GM23338 (cell line): ENCODE data around the gene SNRPB2. TPM values are rescaled to one million over a fixed set of nuclear protein-coding genes. Genes with fewer than 3 reads are reported as not detected.

ENCODE experiments used
- ATAC-seq: fragments of 200-7000 bp; cut with Tn5 transposase; 3 replicates; pipeline ENCODE4 v1.9.1; 2020
- DNase-seq: peaks from one replicate; pipeline ENCODE4 v3.0.0-alpha.2; 2015; ENCODE audit warnings: low spot score
- H2AFZ ChIP-seq: fragments of 200-600 bp; sonication (generic); 2 replicates; pipeline ENCODE4 v1.8.0; 2016; ENCODE audit warnings: antibody characterized with exemption, mild to moderate bottlenecking, moderate library complexity
- H3F3A ChIP-seq: fragments of 200-600 bp; sonication (generic); replicated peaks from 2 replicates; pipeline ENCODE4 v1.8.0; 2017; ENCODE audit warnings: antibody characterized with exemption, mixed run types, low read depth
- H3K27ac ChIP-seq: fragments of 200-600 bp; sonication (generic); 2 replicates; pipeline ENCODE4 v1.6.1; 2016; ENCODE audit warnings: low read depth
- H3K27me3 ChIP-seq: fragments of 200-600 bp; sonication (generic); 2 replicates; pipeline ENCODE4 v1.8.0; 2016; ENCODE audit warnings: mild to moderate bottlenecking, mixed run types, moderate library complexity; ENCODE audit not compliant: insufficient read depth
- H3K36me3 ChIP-seq: fragments of 200-600 bp; sonication (generic); 2 replicates; pipeline ENCODE4 v1.8.0; 2016; ENCODE audit warnings: mild to moderate bottlenecking; ENCODE audit not compliant: insufficient read depth
- H3K4me1 ChIP-seq: fragments of 200-600 bp; sonication (generic); 2 replicates; pipeline ENCODE4 v1.8.0; 2016; ENCODE audit warnings: mild to moderate bottlenecking, moderate library complexity; ENCODE audit not compliant: insufficient read depth
- H3K4me2 ChIP-seq: fragments of 200-600 bp; sonication (generic); 2 replicates; pipeline ENCODE4 v1.7.1; 2017; ENCODE audit warnings: mixed run types
- H3K4me3 ChIP-seq: fragments of 200-600 bp; sonication (generic); 2 replicates; pipeline ENCODE4 v1.6.1; 2016; ENCODE audit warnings: mixed run types
- H3K79me2 ChIP-seq: fragments of 200-600 bp; sonication (generic); replicated peaks from 2 replicates; pipeline ENCODE4 v1.8.0; 2017; ENCODE audit warnings: mild to moderate bottlenecking; ENCODE audit not compliant: insufficient read depth
- H3K9me2 ChIP-seq: fragments of 200-600 bp; sonication (generic); 2 replicates; pipeline ENCODE4 v1.8.0; 2017; ENCODE audit not compliant: insufficient read depth
- H4K20me1 ChIP-seq: fragments of 200-600 bp; sonication (generic); replicated peaks from 2 replicates; pipeline ENCODE4 v1.8.0; 2017; ENCODE audit warnings: mild to moderate bottlenecking; ENCODE audit not compliant: insufficient read depth
- H3K27ac Mint-ChIP-seq: 2 replicates; pipeline ENCODE4 v1.8.0; 2020; ENCODE audit warnings: inconsistent platforms, mild to moderate bottlenecking, moderate library complexity, mixed read lengths
- H3K27me3 Mint-ChIP-seq: 3 replicates; pipeline ENCODE4 v1.8.0; 2022; ENCODE audit warnings: low read depth, mild to moderate bottlenecking, moderate library complexity, mixed read lengths, inconsistent platforms; ENCODE audit not compliant: insufficient read depth, poor library complexity
- H3K36me3 Mint-ChIP-seq: 3 replicates; pipeline ENCODE4 v1.8.0; 2021; ENCODE audit warnings: low read depth, mild to moderate bottlenecking, inconsistent platforms, moderate library complexity, mixed read lengths
- H3K4me1 Mint-ChIP-seq: 3 replicates; pipeline ENCODE4 v1.8.0; 2020; ENCODE audit warnings: mild to moderate bottlenecking, inconsistent platforms, mixed read lengths
- H3K4me3 Mint-ChIP-seq: 3 replicates; pipeline ENCODE4 v1.8.0; 2021; ENCODE audit warnings: moderate library complexity, mild to moderate bottlenecking, inconsistent platforms, mixed read lengths
- H3K9me3 Mint-ChIP-seq: 3 replicates; pipeline ENCODE4 v1.8.0; 2020; ENCODE audit warnings: moderate library complexity, mild to moderate bottlenecking, inconsistent platforms, mixed read lengths
- CREB1 ChIP-seq: fragments of 250-450 bp; sonication (Bioruptor Pico); IDR thresholded peaks from 2 replicates; pipeline ENCODE4 v1.5.0; 2020; ENCODE audit warnings: low read depth, mild to moderate bottlenecking, moderate library complexity
- EZH2 ChIP-seq: fragments of 200-600 bp; sonication (generic); IDR thresholded peaks from one replicate; pipeline ENCODE4 v1.8.0; 2017; ENCODE audit warnings: antibody characterized with exemption, mild to moderate bottlenecking, low read depth; ENCODE audit not compliant: unreplicated experiment
- EZH2phosphoT487 ChIP-seq: fragments of 200-600 bp; sonication (generic); IDR thresholded peaks from one replicate; pipeline ENCODE4 v1.8.1; 2018; ENCODE audit warnings: antibody characterized with exemption; ENCODE audit not compliant: unreplicated experiment
- JUNB ChIP-seq: IDR thresholded peaks from one replicate; pipeline ENCODE4 v1.6.1; 2016; ENCODE audit warnings: antibody characterized with exemption; ENCODE audit not compliant: unreplicated experiment
- NANOG ChIP-seq: IDR thresholded peaks from 2 replicates; pipeline ENCODE4 v1.6.1; 2016; ENCODE audit warnings: antibody characterized with exemption, borderline replicate concordance
- POLR2AphosphoS5 ChIP-seq: IDR thresholded peaks from 2 replicates; pipeline ENCODE4 v1.6.1; 2016; ENCODE audit warnings: antibody characterized with exemption, low read depth
- STAT1 ChIP-seq: IDR thresholded peaks from one replicate; pipeline ENCODE4 v1.6.1; 2016; ENCODE audit warnings: antibody characterized with exemption; ENCODE audit not compliant: unreplicated experiment
- ZNF114 ChIP-seq: fragments of 250-450 bp; sonication (Bioruptor Pico); IDR thresholded peaks from 2 replicates; pipeline ENCODE4 v1.5.0; 2020; ENCODE audit warnings: mild to moderate bottlenecking, moderate library complexity
- ZNF331 ChIP-seq: fragments of 250-450 bp; sonication (Bioruptor Pico); IDR thresholded peaks from 2 replicates; pipeline ENCODE4 v1.5.0; 2020; ENCODE audit warnings: low read depth, mild to moderate bottlenecking, moderate library complexity
- polyA plus RNA-seq: library from polyadenylated mRNA; unstranded; fragments of >200 nt; fragmentation: Nextera tagmentation; extraction: Ambion mirVana; gene quantifications from 2 replicates; pipeline ENCODE4 v1.2.1, GENCODE V29; 2016
- total RNA-seq: library from RNA; depleted of rRNA; stranded (reverse); fragments of >200 nt; shearing (Covaris generic); gene quantifications from 2 replicates; pipeline ENCODE4 v1.2.3, GENCODE V29; 2014
- TF ChIP-seq, protein P1 (sequence below): fragments of 250-450 bp; sonication (Bioruptor Pico); IDR thresholded peaks from 2 replicates; pipeline ENCODE4 v1.5.0; 2020; ENCODE audit warnings: mild to moderate bottlenecking, moderate library complexity
- TF ChIP-seq, protein P2 (sequence below): IDR thresholded peaks from one replicate; pipeline ENCODE4 v1.6.1; 2018; ENCODE audit warnings: antibody characterized with exemption; ENCODE audit not compliant: unreplicated experiment
- TF ChIP-seq, protein P3 (sequence below), 2 experiments: fragments of 200-600 bp in 1 of 2; sonication (generic) in 1 of 2; conservative IDR thresholded peaks; 2 replicates each; pipeline versions ENCODE4 v1.5.1 to v1.6.1; 2016 to 2017; ENCODE audit warnings: antibody characterized with exemption in 2 of 2, low read depth in 2 of 2, mild to moderate bottlenecking in 2 of 2, moderate library complexity in 1 of 2
- TF ChIP-seq, protein P4 (sequence below): IDR thresholded peaks from 2 replicates; pipeline ENCODE4 v1.6.1; 2016; ENCODE audit warnings: antibody characterized with exemption

Gene SNRPB2
- total and polyA plus RNA-seq, 2 experiments from 2014 or later: 94.9 to 377 TPM

DNA sequence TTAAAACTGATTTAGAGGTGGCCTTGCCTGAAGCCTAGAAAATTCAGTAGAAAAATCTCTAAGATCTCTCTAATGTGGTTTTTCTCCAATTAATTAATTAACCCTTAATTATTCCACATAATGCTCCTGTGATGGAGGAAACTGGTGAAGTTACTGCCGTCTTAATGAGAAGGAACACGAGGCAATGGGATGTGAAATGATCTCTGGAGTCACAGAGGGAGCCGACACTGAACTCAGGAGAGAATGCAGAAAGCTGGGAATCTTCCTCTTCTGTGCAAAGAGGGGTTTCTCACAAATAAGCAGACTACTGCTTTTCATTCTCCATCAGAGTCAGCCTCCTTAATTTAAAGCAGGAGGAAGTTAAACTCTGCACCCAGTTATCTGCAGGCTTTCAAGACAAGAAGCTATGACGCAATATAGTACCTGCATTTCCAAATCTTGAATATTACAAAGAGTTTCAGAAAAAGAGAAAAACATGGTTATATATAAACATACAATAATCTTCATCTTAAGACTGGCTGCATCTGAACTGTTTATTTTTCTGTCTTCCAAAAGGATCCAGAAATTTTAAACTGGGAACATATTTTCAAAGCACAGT, 18.1 kb upstream of the SNRPB2 start:
- peaks cover 23% of the 10 kb centered on the region for H3K4me1 Mint-ChIP-seq
- H3K36me3 ChIP-seq: no peaks in the 10 kb centered on the region
- peaks cover 14% of the 10 kb centered on the region for H3K9me3 Mint-ChIP-seq
- no peak overlapping the region for H3K27ac Mint-ChIP-seq
- no peaks in the 10 kb centered on the region for H3K27me3 Mint-ChIP-seq
- H3K36me3 Mint-ChIP-seq: peaks cover 3% of the 10 kb centered on the region; the same call in 2 of the 3 replicates
- H3K79me2 ChIP-seq: no peaks in the 10 kb centered on the region
- no peaks in the 10 kb centered on the region for H3K27me3 ChIP-seq
- no peaks in the 10 kb centered on the region for H3K9me2 ChIP-seq
- DNase-seq: no peak
- H4K20me1 ChIP-seq: no peaks in the 10 kb centered on the region
- H3K4me3 Mint-ChIP-seq: no peak overlapping the region
- peak overlapping the region; percentile 33; the same call in 1 of the 2 replicates for H2AFZ ChIP-seq
- no peak overlapping the region for H3K4me2 ChIP-seq
- peaks cover 10% of the 10 kb centered on the region for H3K4me1 ChIP-seq
- H3K27ac ChIP-seq: no peak overlapping the region
- ATAC-seq: no peak
- H3F3A ChIP-seq: no peaks in the 10 kb centered on the region
- H3K4me3 ChIP-seq: no peak overlapping the region
- TF ChIP-seq, protein P1, sequence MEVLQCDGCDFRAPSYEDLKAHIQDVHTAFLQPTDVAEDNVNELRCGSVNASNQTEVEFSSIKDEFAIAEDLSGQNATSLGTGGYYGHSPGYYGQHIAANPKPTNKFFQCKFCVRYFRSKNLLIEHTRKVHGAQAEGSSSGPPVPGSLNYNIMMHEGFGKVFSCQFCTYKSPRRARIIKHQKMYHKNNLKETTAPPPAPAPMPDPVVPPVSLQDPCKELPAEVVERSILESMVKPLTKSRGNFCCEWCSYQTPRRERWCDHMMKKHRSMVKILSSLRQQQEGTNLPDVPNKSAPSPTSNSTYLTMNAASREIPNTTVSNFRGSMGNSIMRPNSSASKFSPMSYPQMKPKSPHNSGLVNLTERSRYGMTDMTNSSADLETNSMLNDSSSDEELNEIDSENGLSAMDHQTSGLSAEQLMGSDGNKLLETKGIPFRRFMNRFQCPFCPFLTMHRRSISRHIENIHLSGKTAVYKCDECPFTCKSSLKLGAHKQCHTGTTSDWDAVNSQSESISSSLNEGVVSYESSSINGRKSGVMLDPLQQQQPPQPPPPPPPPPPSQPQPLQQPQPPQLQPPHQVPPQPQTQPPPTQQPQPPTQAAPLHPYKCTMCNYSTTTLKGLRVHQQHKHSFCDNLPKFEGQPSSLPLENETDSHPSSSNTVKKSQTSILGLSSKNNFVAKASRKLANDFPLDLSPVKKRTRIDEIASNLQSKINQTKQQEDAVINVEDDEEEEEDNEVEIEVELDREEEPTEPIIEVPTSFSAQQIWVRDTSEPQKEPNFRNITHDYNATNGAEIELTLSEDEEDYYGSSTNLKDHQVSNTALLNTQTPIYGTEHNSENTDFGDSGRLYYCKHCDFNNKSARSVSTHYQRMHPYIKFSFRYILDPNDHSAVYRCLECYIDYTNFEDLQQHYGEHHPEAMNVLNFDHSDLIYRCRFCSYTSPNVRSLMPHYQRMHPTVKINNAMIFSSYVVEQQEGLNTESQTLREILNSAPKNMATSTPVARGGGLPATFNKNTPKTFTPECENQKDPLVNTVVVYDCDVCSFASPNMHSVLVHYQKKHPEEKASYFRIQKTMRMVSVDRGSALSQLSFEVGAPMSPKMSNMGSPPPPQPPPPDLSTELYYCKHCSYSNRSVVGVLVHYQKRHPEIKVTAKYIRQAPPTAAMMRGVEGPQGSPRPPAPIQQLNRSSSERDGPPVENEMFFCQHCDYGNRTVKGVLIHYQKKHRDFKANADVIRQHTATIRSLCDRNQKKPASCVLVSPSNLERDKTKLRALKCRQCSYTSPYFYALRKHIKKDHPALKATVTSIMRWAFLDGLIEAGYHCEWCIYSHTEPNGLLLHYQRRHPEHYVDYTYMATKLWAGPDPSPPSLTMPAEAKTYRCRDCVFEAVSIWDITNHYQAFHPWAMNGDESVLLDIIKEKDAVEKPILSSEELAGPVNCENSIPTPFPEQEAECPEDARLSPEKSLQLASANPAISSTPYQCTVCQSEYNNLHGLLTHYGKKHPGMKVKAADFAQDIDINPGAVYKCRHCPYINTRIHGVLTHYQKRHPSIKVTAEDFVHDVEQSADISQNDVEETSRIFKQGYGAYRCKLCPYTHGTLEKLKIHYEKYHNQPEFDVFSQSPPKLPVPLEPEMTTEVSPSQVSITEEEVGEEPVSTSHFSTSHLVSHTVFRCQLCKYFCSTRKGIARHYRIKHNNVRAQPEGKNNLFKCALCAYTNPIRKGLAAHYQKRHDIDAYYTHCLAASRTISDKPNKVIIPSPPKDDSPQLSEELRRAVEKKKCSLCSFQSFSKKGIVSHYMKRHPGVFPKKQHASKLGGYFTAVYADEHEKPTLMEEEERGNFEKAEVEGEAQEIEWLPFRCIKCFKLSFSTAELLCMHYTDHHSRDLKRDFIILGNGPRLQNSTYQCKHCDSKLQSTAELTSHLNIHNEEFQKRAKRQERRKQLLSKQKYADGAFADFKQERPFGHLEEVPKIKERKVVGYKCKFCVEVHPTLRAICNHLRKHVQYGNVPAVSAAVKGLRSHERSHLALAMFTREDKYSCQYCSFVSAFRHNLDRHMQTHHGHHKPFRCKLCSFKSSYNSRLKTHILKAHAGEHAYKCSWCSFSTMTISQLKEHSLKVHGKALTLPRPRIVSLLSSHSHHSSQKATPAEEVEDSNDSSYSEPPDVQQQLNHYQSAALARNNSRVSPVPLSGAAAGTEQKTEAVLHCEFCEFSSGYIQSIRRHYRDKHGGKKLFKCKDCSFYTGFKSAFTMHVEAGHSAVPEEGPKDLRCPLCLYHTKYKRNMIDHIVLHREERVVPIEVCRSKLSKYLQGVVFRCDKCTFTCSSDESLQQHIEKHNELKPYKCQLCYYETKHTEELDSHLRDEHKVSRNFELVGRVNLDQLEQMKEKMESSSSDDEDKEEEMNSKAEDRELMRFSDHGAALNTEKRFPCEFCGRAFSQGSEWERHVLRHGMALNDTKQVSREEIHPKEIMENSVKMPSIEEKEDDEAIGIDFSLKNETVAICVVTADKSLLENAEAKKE (CRISPR knock-in tag): no peak
- TF ChIP-seq, protein P2, sequence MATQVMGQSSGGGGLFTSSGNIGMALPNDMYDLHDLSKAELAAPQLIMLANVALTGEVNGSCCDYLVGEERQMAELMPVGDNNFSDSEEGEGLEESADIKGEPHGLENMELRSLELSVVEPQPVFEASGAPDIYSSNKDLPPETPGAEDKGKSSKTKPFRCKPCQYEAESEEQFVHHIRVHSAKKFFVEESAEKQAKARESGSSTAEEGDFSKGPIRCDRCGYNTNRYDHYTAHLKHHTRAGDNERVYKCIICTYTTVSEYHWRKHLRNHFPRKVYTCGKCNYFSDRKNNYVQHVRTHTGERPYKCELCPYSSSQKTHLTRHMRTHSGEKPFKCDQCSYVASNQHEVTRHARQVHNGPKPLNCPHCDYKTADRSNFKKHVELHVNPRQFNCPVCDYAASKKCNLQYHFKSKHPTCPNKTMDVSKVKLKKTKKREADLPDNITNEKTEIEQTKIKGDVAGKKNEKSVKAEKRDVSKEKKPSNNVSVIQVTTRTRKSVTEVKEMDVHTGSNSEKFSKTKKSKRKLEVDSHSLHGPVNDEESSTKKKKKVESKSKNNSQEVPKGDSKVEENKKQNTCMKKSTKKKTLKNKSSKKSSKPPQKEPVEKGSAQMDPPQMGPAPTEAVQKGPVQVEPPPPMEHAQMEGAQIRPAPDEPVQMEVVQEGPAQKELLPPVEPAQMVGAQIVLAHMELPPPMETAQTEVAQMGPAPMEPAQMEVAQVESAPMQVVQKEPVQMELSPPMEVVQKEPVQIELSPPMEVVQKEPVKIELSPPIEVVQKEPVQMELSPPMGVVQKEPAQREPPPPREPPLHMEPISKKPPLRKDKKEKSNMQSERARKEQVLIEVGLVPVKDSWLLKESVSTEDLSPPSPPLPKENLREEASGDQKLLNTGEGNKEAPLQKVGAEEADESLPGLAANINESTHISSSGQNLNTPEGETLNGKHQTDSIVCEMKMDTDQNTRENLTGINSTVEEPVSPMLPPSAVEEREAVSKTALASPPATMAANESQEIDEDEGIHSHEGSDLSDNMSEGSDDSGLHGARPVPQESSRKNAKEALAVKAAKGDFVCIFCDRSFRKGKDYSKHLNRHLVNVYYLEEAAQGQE: no peak
- TF ChIP-seq POLR2AphosphoS5 (no peak), NANOG (no peak), EZH2phosphoT487 (no peak), STAT1 (no peak), ZNF331 (CRISPR knock-in tag) (no peak), EZH2 (no peak), ZNF114 (CRISPR knock-in tag) (no peak), JUNB (no peak), CREB1 (CRISPR knock-in tag) (no peak)
- TF ChIP-seq, protein P3, sequence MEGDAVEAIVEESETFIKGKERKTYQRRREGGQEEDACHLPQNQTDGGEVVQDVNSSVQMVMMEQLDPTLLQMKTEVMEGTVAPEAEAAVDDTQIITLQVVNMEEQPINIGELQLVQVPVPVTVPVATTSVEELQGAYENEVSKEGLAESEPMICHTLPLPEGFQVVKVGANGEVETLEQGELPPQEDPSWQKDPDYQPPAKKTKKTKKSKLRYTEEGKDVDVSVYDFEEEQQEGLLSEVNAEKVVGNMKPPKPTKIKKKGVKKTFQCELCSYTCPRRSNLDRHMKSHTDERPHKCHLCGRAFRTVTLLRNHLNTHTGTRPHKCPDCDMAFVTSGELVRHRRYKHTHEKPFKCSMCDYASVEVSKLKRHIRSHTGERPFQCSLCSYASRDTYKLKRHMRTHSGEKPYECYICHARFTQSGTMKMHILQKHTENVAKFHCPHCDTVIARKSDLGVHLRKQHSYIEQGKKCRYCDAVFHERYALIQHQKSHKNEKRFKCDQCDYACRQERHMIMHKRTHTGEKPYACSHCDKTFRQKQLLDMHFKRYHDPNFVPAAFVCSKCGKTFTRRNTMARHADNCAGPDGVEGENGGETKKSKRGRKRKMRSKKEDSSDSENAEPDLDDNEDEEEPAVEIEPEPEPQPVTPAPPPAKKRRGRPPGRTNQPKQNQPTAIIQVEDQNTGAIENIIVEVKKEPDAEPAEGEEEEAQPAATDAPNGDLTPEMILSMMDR (conservative IDR thresholded peaks at IDR 0.05; ENCODE audit: low read depth in 2 of 2): no peak
- TF ChIP-seq, protein P4, sequence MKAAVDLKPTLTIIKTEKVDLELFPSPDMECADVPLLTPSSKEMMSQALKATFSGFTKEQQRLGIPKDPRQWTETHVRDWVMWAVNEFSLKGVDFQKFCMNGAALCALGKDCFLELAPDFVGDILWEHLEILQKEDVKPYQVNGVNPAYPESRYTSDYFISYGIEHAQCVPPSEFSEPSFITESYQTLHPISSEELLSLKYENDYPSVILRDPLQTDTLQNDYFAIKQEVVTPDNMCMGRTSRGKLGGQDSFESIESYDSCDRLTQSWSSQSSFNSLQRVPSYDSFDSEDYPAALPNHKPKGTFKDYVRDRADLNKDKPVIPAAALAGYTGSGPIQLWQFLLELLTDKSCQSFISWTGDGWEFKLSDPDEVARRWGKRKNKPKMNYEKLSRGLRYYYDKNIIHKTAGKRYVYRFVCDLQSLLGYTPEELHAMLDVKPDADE: no peak
